HG02840 (cell line): ENCODE data around the gene KLHL29.

Experiments used
- ATAC-seq: cut with Tn5 transposase; IDR thresholded peaks from one replicate; pipeline ENCODE4 v1.9.1; 2021; ENCODE audit warnings: mild to moderate bottlenecking, moderate library complexity, moderate number of reproducible peaks; ENCODE audit not compliant: unreplicated experiment, low FRiP score

KLHL29 gene

DNA sequence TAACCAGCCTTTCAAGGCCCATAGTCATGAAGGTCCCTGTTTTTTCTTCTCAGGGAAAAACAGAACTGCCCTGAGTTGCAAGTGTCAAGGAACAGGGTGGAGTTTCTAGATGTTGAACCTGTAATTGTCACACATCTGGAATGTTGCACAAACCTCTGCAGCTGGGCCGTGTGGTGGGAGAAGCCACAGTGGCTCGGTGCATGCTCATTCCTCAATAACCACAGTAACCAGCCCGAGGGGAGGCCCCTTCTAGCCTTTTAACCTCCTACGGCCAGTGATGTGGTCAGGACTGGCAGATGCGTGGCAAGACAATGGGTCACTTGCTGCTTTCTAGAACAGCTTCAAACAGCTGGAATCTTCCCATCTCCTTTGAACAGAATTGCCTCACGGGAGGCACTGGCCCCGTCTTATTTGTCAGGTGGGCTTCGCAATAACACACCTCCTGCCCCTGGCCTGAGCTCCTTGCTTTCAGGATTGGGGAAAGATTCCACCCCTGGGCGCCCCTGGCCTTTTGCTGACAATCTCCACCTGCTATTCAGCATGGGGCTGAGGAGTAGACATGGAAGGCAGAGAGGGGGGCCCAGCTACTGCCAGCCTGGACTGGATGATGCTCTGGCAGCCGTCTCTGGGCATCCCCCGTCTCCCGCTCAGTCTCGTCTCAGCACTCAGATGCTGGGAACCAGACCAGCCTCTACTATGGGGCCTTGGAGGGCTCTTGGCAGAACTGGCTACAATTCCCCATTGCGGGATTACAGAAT is 102.9 kb downstream of the KLHL29 start:
- no peak for ATAC-seq

DNA sequence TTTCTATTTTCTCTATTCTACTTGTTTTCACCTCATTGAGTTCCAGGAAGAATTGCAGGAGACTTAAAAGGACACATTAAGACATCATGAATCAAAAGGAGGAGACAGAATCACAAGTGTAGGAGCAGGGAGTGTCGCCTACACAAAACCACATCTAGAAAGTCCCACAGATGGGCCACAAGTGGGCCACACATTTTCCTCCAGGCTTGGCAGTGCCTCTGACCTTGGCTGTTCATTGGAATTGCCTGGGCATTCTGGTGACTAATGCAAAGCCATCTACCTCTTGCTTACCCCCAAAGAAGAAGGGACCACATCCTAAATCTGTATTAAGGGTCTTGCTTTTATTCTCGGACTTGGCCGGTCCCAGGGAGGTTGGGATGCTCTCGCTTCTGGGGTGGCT is 103.6 kb downstream of the KLHL29 start:
- ATAC-seq: no peak

DNA sequence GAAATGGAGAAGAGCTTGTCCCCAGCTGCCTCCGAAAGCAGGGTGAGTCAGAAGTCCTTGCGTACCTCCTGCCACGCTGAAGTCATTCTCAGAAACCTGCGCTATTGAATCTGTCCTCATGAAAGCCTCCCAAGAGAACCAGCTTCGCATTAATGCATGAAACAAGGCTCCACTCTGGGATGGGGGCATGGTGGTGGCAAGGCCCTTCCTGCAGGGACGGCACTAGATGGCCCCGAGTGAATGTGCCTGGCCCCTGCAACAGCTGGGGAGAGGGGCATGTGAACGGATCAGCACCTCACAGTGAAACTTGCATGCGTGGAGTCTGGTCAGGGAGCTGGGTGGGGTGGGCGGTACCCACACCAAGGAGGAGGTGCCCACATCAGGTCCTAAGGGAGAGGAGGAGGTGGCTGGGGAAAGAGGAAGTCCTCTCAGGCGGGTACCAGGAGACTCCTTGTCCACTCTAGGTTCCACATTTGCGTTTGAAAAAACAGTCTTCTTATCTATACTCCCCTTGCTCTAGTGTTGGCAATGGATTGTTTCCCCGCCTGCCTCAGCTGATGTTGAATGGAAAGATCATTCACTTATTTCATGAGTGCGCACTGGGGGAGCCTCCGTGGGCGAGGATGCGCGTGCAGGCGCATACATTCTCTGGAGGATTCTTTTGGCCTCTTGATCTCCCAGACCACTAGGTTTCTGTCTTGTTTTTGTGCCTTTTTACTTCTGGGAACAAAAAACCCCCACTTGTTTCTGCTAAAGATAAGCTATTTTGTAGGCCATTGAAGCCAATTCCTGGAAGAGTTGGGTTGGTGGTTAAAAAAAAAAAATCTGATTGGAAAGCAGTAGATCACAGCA is 104.7 kb downstream of the KLHL29 start:
- ATAC-seq: no peak

DNA sequence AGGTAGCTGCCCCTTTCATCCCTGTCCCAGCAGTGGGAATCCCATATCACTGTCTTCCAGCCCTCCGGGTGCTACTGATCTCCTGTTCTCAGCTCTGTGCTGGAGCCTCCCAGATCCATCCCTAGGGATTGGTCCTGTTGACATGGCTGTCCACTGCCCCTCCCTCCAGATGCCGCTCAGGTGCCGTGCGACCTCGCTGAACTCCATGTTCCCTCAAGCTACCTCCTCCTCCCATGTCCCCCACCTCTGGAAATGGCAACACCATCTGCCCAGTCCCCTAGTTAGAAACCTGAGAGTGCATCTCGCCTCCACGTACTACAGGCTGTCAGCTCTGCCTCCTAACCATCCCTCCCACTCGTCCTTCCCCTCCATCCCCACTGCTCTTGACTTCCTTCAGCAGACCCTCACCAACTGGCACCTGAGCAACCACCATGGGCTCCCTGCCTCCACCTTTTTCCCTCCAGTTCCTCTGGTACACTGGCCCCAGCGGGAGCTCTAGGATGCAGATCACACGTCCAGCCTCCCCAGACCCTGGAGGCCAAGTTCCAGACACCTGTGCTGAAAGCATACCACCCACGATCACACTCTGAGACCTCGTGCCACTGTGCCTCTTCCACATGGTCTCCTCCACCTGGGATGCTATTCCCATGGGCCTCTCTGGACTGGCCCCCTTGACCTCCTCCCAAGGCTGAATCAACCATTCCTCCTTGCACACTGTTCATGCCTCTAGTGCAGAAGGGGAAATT is 106.8 kb downstream of the KLHL29 start:
- ATAC-seq: no peak

DNA sequence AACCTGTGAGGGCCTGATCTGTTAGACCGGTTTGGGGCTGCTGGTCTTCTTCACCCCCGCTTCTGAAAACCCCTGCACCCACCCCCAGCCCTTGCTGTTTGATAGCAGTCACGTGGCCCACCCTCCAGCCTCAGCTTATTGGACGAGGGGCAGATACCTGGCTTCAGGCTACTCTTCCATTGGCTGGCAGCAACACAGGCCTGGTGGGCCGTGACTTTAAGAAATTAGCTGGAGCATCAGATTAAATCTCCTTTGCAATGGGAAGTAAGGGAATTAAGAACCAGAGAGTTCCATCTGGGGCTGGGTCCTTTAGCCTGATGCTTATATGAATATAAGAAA is 107.3 kb downstream of the KLHL29 start:
- no peak for ATAC-seq

DNA sequence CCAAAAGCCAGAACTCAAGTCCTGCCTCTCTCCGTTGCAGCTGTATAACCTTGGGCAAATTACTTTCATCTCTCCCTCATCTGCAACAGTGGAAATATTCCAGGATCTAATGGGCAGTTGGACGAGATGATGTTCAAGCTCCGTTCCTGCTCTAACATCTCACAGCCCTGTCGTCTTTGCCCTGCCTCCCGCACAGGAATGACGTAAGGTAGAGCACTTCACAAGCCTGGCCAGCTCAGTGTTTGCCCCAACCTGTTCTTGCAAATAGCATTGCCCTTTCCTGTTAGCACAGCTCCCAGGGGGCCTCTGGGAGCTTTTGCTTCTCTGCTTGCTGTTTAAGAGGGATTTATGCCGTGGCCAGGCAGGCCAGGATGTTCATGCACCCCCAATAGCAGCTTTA is 107.9 kb downstream of the KLHL29 start:
- no peak for ATAC-seq

DNA sequence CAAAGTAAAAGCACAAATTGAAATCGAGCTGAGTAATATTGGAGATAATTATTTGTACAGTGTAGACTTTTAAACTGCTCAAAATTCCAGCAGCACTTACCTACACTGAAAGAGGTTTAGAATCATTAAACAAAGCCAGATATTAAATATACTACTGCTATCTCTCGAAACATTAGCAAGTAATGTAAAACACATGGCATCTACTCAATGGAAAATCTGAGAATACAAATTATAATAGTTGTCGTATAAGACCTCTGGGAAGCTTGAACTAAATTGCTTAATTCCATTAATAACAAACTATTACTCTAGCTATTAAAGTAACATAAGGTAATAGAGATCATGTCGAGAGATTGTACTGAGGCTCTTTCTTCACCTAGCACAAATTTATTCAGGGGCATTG is 108.9 kb downstream of the KLHL29 start:
- no peak for ATAC-seq

DNA sequence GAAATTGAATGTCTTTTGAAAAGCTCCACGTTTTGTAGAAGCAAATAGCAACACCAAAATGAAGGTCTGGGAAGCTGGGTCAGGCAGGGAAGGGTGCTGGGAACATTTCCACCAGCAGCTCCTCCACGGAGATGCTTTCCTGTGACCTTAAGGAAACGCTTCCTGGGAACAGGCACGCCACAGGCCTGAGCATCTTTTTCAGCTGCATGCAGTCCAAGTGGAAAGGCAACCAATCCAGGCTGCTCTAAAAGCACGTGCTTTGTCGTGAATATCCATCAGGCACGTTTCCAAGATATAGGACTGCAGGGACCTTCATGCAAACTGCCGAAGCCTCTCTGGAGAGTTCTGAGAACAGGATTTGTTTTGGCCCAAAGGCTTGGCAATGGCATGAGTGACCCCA is 109.3 kb downstream of the KLHL29 start:
- ATAC-seq: no peak

DNA sequence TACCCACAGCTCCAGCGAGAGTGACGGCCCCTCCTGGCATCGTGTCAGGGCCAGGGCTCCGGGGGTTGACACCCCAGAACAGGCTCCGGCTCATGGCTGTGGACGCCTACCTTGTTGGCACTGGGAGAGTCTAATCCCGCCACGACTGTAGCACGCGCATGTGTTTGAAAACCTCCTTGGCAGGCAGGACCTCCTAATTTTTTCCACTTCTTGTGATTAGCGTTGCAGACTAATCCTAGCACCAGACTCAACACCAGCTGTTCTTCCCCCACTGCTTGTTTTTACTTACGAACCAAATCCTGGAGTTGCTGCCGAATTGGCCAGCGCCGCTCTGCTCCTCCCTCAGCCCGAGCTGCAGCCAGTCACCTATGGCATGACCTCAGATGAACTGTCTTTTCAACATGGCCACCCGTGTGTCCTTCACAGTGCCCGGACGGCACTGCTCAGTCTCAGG is 110.7 kb downstream of the KLHL29 start:
- ATAC-seq: no peak

DNA sequence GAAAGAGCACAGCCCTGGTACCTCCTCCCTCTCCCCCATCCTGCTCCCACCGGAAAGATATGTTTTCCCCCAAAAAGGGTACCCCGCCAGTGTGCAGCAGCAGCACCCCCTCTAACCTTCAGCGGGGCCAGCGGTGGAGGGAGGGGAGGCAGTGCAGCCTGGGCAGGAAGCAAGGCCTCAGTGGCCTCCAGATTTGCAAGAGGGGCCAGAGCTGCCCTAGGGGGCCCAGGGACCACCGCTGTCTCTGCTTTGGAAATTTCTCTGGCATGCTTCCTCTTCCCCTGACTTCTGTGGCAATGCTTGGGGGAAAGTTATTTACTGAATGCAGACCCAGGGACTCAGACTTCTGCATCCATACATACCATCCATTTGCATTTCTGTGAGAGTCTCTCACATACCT is 111.5 kb downstream of the KLHL29 start:
- no peak for ATAC-seq

DNA sequence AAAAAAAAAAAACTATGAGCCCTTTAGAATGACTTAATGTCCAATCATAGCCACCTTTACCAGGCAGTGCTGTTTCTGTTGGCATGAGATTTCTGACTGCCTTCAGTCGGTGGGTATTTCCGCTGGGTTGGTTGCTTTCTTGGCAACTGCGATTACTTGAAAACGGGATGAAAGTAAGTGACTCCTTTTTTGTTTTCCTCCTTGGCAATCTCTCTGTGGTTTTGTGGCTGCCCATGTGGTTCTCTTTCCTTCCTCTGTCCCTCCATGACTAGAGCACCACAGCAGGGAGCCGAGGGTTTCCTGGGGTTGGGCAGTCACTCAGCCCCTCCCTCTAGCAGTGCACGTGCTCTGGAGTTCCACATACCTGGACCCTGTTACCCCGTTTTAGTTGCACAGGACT is 112.1 kb downstream of the KLHL29 start:
- no peak for ATAC-seq

DNA sequence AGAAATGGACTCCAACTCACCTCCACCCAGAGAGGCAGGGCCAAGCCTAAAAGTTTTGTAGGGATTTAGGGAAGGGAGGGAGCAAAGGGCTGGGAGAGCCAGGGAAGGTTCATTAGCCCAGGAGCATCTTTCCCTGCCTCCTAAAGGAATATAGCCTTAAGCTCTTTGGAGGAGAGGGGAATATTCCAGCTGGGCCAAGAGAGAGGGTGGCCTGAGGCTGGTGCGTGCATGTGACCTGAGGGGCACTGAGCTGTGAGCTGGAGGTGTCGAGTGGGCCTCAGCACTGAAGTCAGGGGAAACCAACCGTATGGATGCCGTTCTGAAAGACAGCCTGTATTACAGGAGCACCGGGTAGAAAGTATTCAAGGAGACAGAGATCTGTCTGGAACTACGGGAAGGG is 112.6 kb downstream of the KLHL29 start:
- no peak for ATAC-seq

DNA sequence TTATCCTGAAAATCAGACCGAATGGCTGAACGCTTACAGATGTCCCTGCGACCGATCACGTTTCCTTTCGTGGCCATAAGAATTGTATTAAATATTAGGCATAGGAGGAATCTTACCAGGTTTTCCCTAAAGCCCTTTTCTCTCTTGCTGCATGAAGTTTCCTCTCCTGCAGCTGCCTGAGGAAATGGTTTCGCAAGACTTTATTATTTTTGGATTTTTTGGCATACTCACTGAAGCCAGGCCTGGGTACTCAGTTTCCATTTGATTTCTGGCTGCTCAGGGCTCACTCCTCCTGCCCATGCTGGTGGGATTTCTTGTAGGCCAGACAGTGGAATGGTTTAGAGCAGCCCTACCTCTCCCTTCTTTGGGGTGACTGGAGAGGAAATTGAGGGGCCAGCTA is 114.0 kb downstream of the KLHL29 start:
- ATAC-seq: no peak

DNA sequence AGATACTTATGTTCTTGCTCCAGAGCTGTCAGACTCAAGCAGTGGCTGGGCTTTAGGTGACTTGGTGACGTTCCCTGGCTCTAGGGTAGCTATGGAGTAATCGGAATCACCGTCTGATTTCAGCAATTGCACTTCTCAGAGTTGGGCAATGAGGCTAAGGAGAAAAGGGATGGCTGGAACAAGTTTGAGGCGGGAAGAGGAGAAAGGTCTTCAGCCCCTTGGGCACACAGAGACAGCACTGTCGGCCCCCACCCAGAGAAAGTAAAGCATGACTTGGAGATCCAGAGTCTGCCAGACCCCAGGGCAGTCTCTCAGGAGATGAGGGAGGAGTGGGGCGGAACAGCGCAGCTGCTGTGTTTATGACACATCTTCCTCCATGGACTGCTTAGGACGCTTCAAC is 114.5 kb downstream of the KLHL29 start:
- ATAC-seq: no peak

DNA sequence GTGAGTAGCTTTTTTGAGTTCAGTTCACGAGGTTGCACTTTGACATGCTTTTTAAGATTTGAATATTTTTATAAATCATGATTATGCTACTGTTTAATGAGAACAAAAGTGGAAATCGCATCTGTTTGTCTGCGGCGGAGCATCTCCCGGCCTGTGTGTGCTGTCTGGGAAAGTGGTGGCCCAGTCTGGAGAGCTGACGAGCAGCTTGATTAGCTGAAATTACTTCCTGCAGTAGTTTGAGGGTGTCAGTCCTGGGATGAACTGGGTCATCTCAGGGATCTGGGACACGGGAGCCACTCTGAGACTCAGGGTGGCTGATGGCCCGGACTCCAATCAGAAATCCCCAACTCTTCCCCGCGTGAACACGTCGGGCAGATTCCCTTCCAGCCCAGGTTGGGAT is 115.9 kb downstream of the KLHL29 start:
- no peak for ATAC-seq

DNA sequence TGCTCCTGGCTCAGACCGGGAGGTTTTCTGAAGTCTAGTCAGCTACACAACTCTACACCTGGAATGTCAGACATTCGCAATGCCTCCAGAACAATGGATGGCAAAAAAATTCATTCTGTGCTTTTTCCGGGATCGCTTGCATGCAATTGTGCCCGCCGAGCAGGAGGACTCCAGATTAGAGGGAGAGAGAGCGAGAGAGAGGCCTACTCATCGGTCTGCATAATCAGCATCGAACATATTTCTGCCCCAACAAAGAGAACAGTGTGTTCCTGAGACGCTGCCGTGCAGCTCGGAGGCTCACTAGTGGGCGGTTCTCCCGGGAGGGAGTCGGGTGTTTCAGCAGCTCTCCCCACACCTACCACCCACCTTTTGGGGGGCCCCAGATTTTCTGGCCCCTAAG is 117.1 kb downstream of the KLHL29 start:
- no peak for ATAC-seq

DNA sequence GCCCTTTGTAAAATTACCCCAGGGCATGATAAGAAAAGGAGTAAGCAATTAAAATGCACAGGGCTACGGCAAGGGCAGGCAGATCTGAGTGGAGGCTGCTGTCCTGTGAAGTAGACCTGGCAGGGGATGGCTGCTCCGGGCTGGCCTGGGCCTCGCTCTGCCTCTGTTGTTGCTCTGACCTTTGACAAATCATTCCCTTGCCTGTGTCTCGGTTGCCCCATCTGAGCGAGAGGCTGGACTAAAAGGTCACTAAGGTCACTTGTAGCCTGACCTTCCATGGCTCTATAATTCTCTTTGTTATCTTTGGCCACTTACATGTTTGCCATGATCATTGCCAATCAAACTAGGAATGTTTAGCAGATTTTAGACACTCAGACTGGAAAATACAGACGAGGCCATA is 118.1 kb downstream of the KLHL29 start:
- ATAC-seq: no peak

DNA sequence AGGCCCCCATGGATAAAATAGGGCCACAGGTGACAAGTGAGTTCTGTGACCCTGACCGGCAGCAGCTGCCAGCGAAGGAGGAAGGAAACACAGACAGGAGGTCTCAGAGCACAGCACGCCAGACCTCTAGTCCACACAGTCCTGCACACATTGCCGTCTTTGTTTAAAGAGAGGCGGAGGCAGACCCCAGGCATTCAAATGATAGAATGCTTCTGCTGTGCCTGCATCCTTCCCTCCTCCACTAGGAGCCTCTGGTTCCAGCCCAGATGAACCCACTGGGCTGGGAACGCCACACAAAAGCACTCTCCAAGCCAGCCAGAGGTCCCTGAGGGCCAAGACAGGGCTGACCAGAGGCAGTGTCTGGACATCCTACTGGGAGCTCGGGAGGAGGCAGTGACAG is 118.7 kb downstream of the KLHL29 start:
- ATAC-seq: no peak

DNA sequence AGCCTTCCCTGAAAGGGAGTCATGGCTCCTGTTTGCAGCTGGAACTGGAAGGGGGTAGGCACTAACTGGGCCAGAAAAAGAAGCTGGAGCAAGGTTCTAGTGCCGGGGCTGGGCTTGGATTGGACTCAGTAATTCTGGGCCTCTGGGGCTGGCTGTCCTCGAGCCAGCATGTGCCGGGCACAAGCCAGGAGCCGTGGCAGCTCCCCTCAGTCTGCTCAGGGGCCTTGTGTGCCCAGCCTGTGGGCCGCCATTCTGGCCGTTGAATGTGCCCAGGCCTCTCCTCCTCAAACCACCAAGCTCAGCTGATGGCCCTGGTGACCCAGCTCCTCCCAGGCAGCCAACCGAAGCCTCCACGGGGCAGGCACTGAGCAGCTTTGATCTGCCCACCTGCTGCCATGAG is 119.6 kb downstream of the KLHL29 start:
- ATAC-seq: no peak

DNA sequence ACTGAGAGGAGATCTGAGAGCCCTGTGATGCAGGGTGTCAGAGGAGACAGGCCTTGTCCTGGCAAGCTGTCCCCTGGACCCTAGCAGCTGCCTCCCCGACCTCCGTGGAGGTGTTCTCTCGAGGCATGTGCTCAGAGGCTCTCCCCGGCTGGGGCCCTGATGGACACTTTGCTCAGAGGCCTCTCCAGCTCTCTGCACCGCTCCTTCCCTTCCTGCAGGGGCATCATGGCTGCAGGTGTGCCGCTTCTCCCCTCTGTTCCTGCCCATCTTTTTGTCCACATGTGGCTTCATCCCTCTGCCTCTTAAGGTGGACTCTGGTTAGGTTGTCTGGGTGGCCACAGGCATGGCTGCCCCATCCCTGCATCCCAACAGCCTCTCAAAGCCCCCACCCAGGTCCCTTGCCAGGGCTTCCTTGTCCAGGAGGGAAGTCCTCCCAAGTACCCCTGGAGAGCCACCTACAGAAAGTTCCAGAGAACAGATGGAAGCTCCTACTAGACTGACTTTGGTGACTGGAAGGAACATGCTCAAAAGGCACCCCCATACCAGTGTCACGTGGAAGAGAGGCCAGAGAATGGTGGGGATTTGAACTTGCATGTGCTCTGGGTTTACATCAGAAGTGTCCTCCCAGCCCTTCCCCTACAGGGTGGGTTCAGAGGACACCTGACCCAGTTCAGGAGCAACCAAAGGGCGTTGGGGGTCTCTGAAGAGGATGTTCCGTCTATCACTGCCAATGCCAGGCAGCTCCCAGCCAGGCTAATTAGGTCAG is 120.4 kb downstream of the KLHL29 start:
- no peak for ATAC-seq

DNA sequence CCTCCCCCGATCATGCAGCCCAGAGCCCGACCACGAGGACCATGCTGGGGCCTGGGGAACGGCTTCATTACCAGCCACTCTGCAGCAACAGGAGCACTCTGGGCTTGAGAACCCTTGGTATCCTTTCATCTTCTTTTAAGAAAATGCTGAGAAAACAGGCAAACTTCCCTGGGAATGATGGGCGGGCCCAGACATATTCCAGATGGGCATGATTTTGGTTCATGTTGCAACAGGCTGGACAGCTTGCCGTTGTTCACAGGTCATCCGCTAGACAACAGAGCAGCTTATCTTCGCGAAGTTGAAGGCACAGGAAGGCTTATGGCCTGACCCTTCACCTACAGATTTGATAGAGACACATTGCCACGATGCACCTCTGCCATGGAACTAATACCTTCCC is 121.0 kb downstream of the KLHL29 start:
- ATAC-seq: no peak
